ENCODE results near the gene SETBP1. TPM values are rescaled to one million over a fixed set of nuclear protein-coding genes. Genes with fewer than 3 reads are reported as not detected.

Gene SETBP1
- total RNA-seq, 1 experiment from 2014 or later: 14.0 TPM

GRCh38 chr18:44904768-44905167 is 224.1 kb downstream of the SETBP1 start:
- Histone ChIP-seq H3K4me1 (ENCODE audit: insufficient read depth, low read length, poor library complexity, severe bottlenecking) (no peaks in the 10 kb centered on the region), H3K9me3 (ENCODE audit: low read depth, low read length, poor library complexity, severe bottlenecking) (no peaks in the 10 kb centered on the region), H3K36me3 (ENCODE audit: insufficient read depth, low read length, poor library complexity, severe bottlenecking) (no peaks in the 10 kb centered on the region), H3K27me3 (replicated peaks; ENCODE audit: insufficient read depth, low read depth, low read length, poor library complexity) (no peaks in the 10 kb centered on the region), H3K4me3 (ENCODE audit: low read depth, low read length, poor library complexity, severe bottlenecking) (no peak overlapping the region), H3K27ac (ENCODE audit: low read depth, low read length, poor library complexity, severe bottlenecking) (no peak overlapping the region)
- no TSS peak for BruUV-seq (replicated peaks)
- no peak for TF ChIP-seq CTCF (conservative IDR thresholded peaks at IDR 0.05; ENCODE audit: low read depth, low read length)
- no peak for TF ChIP-seq EZH2 (IDR thresholded peaks at IDR 0.05; ENCODE audit: borderline replicate concordance, low read depth, low read length, poor library complexity, severe bottlenecking)
- ChIA-PET CTCF (no interaction called here), POLR2A (ENCODE audit: low non-redundant PET) (no interaction called here)
- DNase-seq (ENCODE audit: low spot score): no peak
- intact Hi-C loops (cut with micrococcal nuclease; ENCODE audit: unreplicated experiment): loop anchor here (10.0 kb wide), 1 partner anchor 310 kb away; no protein-coding TSS in a partner anchor

- Histone ChIP-seq H3K36me3 (ENCODE audit: insufficient read depth, low read length, poor library complexity, severe bottlenecking) (no peaks in the 10 kb centered on the region), H3K27ac (ENCODE audit: low read depth, low read length, poor library complexity, severe bottlenecking) (no peak overlapping the region), H3K9me3 (ENCODE audit: low read depth, low read length, poor library complexity, severe bottlenecking) (no peaks in the 10 kb centered on the region), H3K27me3 (replicated peaks; ENCODE audit: insufficient read depth, low read depth, low read length, poor library complexity) (no peaks in the 10 kb centered on the region), H3K4me1 (ENCODE audit: insufficient read depth, low read length, poor library complexity, severe bottlenecking) (no peaks in the 10 kb centered on the region), H3K4me3 (ENCODE audit: low read depth, low read length, poor library complexity, severe bottlenecking) (no peak overlapping the region)
- intact Hi-C loops (cut with micrococcal nuclease; ENCODE audit: unreplicated experiment): loop anchor here (10.0 kb wide), 1 partner anchor 306 kb away; no protein-coding TSS in a partner anchor
- POLR2A ChIA-PET (ENCODE audit: low non-redundant PET): no interaction called here
- no TSS peak for BruUV-seq (replicated peaks)
- CTCF ChIA-PET: no interaction called here
- TF ChIP-seq CTCF (conservative IDR thresholded peaks at IDR 0.05; ENCODE audit: low read depth, low read length): no peak
- TF ChIP-seq EZH2 (IDR thresholded peaks at IDR 0.05; ENCODE audit: borderline replicate concordance, low read depth, low read length, poor library complexity, severe bottlenecking): no peak
- DNase-seq (ENCODE audit: low spot score): no peak
These were observed 228.6 kb downstream of the SETBP1 start for GRCh38 chr18:44909191-44909719.

- H3K4me3 ChIP-seq (ENCODE audit: low read depth, low read length, poor library complexity, severe bottlenecking): no peak overlapping the region
- intact Hi-C loops (cut with micrococcal nuclease; ENCODE audit: unreplicated experiment): no loop called here
- no peak for DNase-seq (ENCODE audit: low spot score)
- BruUV-seq (replicated peaks): no TSS peak
- no peak for TF ChIP-seq EZH2 (IDR thresholded peaks at IDR 0.05; ENCODE audit: borderline replicate concordance, low read depth, low read length, poor library complexity, severe bottlenecking)
- no peak for TF ChIP-seq CTCF (conservative IDR thresholded peaks at IDR 0.05; ENCODE audit: low read depth, low read length)
- no peaks in the 10 kb centered on the region for H3K4me1 ChIP-seq (ENCODE audit: insufficient read depth, low read length, poor library complexity, severe bottlenecking)
- no peak overlapping the region for H3K27ac ChIP-seq (ENCODE audit: low read depth, low read length, poor library complexity, severe bottlenecking)
- H3K36me3 ChIP-seq (ENCODE audit: insufficient read depth, low read length, poor library complexity, severe bottlenecking): no peaks in the 10 kb centered on the region
- ChIA-PET CTCF (no interaction called here), POLR2A (ENCODE audit: low non-redundant PET) (no interaction called here)
- no peaks in the 10 kb centered on the region for H3K9me3 ChIP-seq (ENCODE audit: low read depth, low read length, poor library complexity, severe bottlenecking)
- H3K27me3 ChIP-seq (replicated peaks; ENCODE audit: insufficient read depth, low read depth, low read length, poor library complexity): no peaks in the 10 kb centered on the region
These were observed 230.6 kb downstream of the SETBP1 start for GRCh38 chr18:44911260-44911659.
